Osteocyte (in vitro differentiated cells): ENCODE measurements around the gene UROC1. TPM values are rescaled to one million over a fixed set of nuclear protein-coding genes. Genes with fewer than 3 reads are reported as not detected.
A peak's percentile ranks its signal among the peaks of the same experiment; 100 is the strongest.

Experiments used
- DNase-seq: peaks from one replicate; pipeline ENCODE4 v3.0.0; 2021; ENCODE audit warnings: mixed read lengths; ENCODE audit not compliant: unreplicated experiment; ENCODE audit errors: extremely low spot score
- H3K27ac Mint-ChIP-seq: one replicate; pipeline ENCODE4 v1.8.0; 2021; ENCODE audit warnings: mild to moderate bottlenecking, mixed read lengths; ENCODE audit not compliant: unreplicated experiment
- H3K27me3 Mint-ChIP-seq: one replicate; pipeline ENCODE4 v1.8.0; 2021; ENCODE audit warnings: mixed read lengths; ENCODE audit not compliant: unreplicated experiment
- H3K36me3 Mint-ChIP-seq: one replicate; pipeline ENCODE4 v1.8.0; 2021; ENCODE audit warnings: mixed read lengths; ENCODE audit not compliant: unreplicated experiment
- H3K4me1 Mint-ChIP-seq: one replicate; pipeline ENCODE4 v1.8.0; 2021; ENCODE audit warnings: mixed read lengths; ENCODE audit not compliant: unreplicated experiment
- H3K4me3 Mint-ChIP-seq: one replicate; pipeline ENCODE4 v1.8.0; 2021; ENCODE audit warnings: mild to moderate bottlenecking, moderate library complexity, mixed read lengths; ENCODE audit not compliant: unreplicated experiment
- H3K9me3 Mint-ChIP-seq: one replicate; pipeline ENCODE4 v1.8.0; 2021; ENCODE audit warnings: mixed read lengths; ENCODE audit not compliant: unreplicated experiment
- CTCF ChIP-seq: fragments of 200-600 bp; sonication (generic); IDR thresholded peaks from 2 replicates; pipeline ENCODE4 v1.5.0; 2021; ENCODE audit warnings: antibody characterized with exemption, mild to moderate bottlenecking, moderate library complexity
- total RNA-seq: library from RNA; stranded (reverse); gene quantifications from 2 replicates; pipeline ENCODE4 v1.2.1, GENCODE V29; 2021

Gene UROC1
- total RNA-seq, 1 donor from 2014 or later, result not detected

- H3K4me3 Mint-ChIP-seq, result no peak overlapping the region
- no peak overlapping the region for H3K27ac Mint-ChIP-seq
- no peaks in the 10 kb centered on the region for H3K9me3 Mint-ChIP-seq
- TF ChIP-seq CTCF, result no peak
- H3K36me3 Mint-ChIP-seq, result peaks cover 46% of the 10 kb centered on the region
- peaks cover 2% of the 10 kb centered on the region for H3K4me1 Mint-ChIP-seq
- no peaks in the 10 kb centered on the region for H3K27me3 Mint-ChIP-seq
- DNase-seq, result no peak
Observed at GRCh38 chr3:126459111-126459762, 58.3 kb downstream of the UROC1 start.

DNA sequence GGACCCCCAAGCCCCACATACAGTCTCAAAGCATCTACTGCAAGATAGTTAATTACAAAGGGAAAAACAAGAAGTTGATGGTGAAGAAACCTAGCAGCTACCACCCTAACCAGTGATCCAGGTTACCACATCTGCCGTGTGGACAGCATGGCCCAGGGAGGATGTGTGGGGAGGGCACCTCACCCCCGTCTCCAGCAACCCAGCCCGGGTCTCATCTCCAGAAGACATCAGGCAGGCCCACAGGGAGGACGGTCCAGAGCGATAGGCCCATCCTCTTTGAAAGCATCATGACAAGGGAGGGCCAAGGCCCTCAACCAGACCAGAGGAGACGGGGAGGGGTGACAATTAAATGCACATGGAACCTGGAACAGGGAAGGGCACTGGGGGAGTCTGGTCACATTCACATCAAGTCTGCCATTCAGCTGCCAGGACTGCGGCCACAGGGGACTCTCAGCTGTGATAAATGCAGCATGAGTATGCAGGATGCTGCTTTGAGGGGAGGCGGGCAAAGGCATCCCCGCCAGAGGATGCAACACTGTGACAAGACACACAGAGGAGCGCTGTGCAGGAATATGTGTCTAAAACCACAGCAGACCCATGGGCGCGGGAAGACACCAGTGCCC lies 60.7 kb downstream of the UROC1 start:
- DNase-seq, result no peak
- no peaks in the 10 kb centered on the region for H3K27me3 Mint-ChIP-seq
- no peaks in the 10 kb centered on the region for H3K9me3 Mint-ChIP-seq
- no peak overlapping the region for H3K4me3 Mint-ChIP-seq
- peaks cover 2% of the 10 kb centered on the region for H3K4me1 Mint-ChIP-seq
- no peak for TF ChIP-seq CTCF
- H3K27ac Mint-ChIP-seq, result peak overlapping the region; percentile 8
- H3K36me3 Mint-ChIP-seq, result peaks cover 50% of the 10 kb centered on the region

GRCh38 chr3:126456211-126456610 lies 61.4 kb downstream of the UROC1 start:
- Mint-ChIP-seq H3K9me3 (no peaks in the 10 kb centered on the region), H3K4me3 (no peak overlapping the region), H3K4me1 (peaks cover 2% of the 10 kb centered on the region), H3K27ac (peak overlapping the region; percentile 8), H3K27me3 (no peaks in the 10 kb centered on the region), H3K36me3 (peaks cover 51% of the 10 kb centered on the region)
- no peak for DNase-seq
- TF ChIP-seq CTCF, result no peak

DNA sequence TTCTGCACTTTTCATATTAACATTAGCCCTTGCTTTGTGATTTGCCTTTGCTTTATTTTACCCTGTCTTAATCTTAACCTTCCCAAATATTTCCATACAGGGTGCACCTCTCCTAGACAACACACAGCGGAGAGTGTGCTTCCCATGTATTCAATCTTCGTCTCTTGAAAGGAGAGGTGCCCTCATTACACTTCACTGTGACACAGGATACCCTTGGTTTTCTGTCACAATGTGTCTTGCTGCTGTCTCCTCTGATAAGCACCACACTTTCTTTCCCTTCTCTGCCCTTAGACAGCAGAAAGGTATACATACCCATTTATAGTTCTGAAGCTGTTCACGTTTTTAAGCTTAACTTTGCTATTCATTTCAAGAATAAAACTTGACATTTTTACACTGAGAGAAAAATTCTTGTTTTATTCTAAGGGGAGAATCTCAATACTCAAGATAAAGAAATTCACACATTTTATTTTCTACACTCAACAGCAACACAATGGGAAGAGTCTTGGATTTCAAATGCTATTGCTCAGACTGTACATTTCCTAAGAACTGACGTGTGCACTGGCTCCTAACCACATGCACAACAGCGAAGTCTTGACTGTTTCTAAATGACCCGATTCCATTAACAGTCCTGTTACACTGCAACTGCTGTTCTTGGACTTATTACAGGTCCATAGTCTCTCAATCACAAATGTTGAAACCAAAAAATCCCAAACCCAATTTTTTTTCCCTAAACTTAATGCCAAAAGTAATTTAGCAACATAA lies 63.0 kb downstream of the UROC1 start:
- Mint-ChIP-seq H3K4me3 (no peak overlapping the region), H3K9me3 (no peaks in the 10 kb centered on the region), H3K4me1 (peaks cover 2% of the 10 kb centered on the region), H3K27me3 (no peaks in the 10 kb centered on the region), H3K36me3 (peaks cover 45% of the 10 kb centered on the region), H3K27ac (no peak overlapping the region)
- no peak for TF ChIP-seq CTCF
- no peak for DNase-seq

- Mint-ChIP-seq H3K27me3 (no peaks in the 10 kb centered on the region), H3K4me1 (peaks cover 2% of the 10 kb centered on the region), H3K9me3 (no peaks in the 10 kb centered on the region), H3K4me3 (no peak overlapping the region), H3K27ac (no peak overlapping the region), H3K36me3 (peaks cover 45% of the 10 kb centered on the region)
- TF ChIP-seq CTCF, result no peak
- DNase-seq, result no peak
Observed at GRCh38 chr3:126454025-126454424, 63.5 kb downstream of the UROC1 start.
